ENCODE results near the gene CRCP. TPM values are rescaled to one million over a fixed set of nuclear protein-coding genes. Genes with fewer than 3 reads are reported as not detected.

Gene CRCP
- polyA plus RNA-seq, 1 donor (not counting 4 experiments of a cell fraction or from before 2014, with no cell fraction given): 25.4 TPM

DNA sequence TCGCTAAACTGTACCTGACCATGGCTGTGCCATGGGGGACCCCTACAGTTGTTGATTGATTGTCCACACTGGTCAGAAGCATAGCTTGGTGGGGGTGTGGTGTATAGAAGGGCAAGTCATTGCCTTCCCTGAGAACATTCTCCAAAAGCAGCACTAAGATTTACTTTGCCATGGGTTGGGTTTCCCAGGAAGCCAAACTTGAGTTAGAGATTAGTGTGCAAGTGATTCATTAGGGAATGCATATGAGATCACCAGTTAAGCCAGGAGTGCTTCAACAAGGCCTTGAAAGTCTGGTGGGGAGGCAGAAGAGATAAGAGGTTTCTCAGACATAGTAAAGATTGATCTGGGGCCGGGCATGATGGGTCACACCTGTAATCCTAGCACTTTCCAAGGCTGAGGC, 69.1 kb downstream of the CRCP start:
- Histone ChIP-seq H3K9ac (ENCODE audit: control insufficient read depth, extremely low read depth, insufficient read depth, low read length) (no peak overlapping the region), H3K27ac (ENCODE audit: control insufficient read depth, insufficient read depth, low read length) (no peak overlapping the region), H3K79me2 (ENCODE audit: control insufficient read depth, insufficient read depth, low read length) (no peaks in the 10 kb centered on the region), H3K9me3 (ENCODE audit: control insufficient read depth, low read depth, low read length) (no peaks in the 10 kb centered on the region), H3K4me2 (ENCODE audit: control insufficient read depth, extremely low read depth, insufficient read depth, low read depth, low read length) (no peak overlapping the region), H3K4me1 (ENCODE audit: control insufficient read depth, extremely low read depth, insufficient read depth, low read length) (no peaks in the 10 kb centered on the region), H4K20me1 (ENCODE audit: control insufficient read depth, extremely low read depth, insufficient read depth, low read length) (no peaks in the 10 kb centered on the region), H3K36me3 (ENCODE audit: control insufficient read depth in 2 of 2, extremely low read depth in 1 of 2, insufficient read depth in 2 of 2, low read length in 2 of 2) (no peaks in the 10 kb centered on the region), H3K4me3 (ENCODE audit: control insufficient read depth in 2 of 3, extremely low read depth in 1 of 3, insufficient read depth in 2 of 3, low read depth in 1 of 3, low read length in 3 of 3) (no peak overlapping the region), H3K27me3 (ENCODE audit: control insufficient read depth, extremely low read depth, insufficient read depth, low read length) (no peaks in the 10 kb centered on the region), H3K9me1 (ENCODE audit: control insufficient read depth, extremely low read depth, insufficient read depth, low read length) (no peaks in the 10 kb centered on the region), H2AFZ (ENCODE audit: control insufficient read depth, low read length) (no peak overlapping the region)
- TF ChIP-seq, protein P1, sequence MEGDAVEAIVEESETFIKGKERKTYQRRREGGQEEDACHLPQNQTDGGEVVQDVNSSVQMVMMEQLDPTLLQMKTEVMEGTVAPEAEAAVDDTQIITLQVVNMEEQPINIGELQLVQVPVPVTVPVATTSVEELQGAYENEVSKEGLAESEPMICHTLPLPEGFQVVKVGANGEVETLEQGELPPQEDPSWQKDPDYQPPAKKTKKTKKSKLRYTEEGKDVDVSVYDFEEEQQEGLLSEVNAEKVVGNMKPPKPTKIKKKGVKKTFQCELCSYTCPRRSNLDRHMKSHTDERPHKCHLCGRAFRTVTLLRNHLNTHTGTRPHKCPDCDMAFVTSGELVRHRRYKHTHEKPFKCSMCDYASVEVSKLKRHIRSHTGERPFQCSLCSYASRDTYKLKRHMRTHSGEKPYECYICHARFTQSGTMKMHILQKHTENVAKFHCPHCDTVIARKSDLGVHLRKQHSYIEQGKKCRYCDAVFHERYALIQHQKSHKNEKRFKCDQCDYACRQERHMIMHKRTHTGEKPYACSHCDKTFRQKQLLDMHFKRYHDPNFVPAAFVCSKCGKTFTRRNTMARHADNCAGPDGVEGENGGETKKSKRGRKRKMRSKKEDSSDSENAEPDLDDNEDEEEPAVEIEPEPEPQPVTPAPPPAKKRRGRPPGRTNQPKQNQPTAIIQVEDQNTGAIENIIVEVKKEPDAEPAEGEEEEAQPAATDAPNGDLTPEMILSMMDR (optimal IDR thresholded peaks at IDR 0.05 in 1 of 3, IDR thresholded peaks at IDR 0.05 in 1 of 3, conservative IDR thresholded peaks at IDR 0.05 in 1 of 3; ENCODE audit: extremely low read depth in 1 of 3, insufficient read depth in 2 of 3, low read length in 3 of 3): no peak
- no peak for TF ChIP-seq EZH2 (IDR thresholded peaks at IDR 0.05; ENCODE audit: low read length)
- FAIRE-seq (no peak), DNase-seq (ENCODE audit: low read depth, low spot score) (no peak)
- dilution Hi-C loops (cut with MboI; ENCODE audit: extremely low pct_ligation_motif_present, low sequenced_read_pairs): no loop called here

DNA sequence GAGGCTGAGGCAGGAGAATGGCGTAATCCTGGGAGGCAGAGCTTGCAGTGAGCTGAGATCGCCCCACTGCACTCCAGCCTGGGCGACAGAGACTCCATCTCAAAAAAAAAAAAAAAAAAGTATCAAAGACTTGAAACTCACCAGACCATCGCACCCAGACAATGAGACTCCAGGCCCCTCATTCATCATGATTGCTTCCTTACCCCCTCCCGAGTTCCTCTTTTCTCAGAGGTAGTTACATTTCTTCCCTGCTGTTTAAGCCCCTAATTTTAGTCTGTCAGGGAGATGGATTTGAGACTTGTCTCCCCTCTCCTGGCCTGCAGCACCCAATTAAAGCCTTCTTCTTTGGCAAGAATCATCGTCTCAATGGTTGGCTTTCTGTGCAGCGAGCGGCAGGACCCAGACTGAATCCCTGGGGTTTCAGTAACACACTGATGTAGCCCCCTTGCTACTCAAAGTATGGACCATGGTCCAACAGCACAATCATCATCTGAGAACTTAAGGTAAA, 71.1 kb downstream of the CRCP start:
- Histone ChIP-seq H3K79me2 (ENCODE audit: control insufficient read depth, insufficient read depth, low read length) (no peaks in the 10 kb centered on the region), H2AFZ (ENCODE audit: control insufficient read depth, low read length) (no peak overlapping the region), H3K4me1 (ENCODE audit: control insufficient read depth, extremely low read depth, insufficient read depth, low read length) (no peaks in the 10 kb centered on the region), H3K27ac (ENCODE audit: control insufficient read depth, insufficient read depth, low read length) (no peak overlapping the region), H3K36me3 (ENCODE audit: control insufficient read depth in 2 of 2, extremely low read depth in 1 of 2, insufficient read depth in 2 of 2, low read length in 2 of 2) (no peaks in the 10 kb centered on the region), H3K9me3 (ENCODE audit: control insufficient read depth, low read depth, low read length) (no peaks in the 10 kb centered on the region), H3K4me3 (ENCODE audit: control insufficient read depth in 2 of 3, extremely low read depth in 1 of 3, insufficient read depth in 2 of 3, low read depth in 1 of 3, low read length in 3 of 3) (no peak overlapping the region), H3K4me2 (ENCODE audit: control insufficient read depth, extremely low read depth, insufficient read depth, low read depth, low read length) (no peak overlapping the region), H3K9ac (ENCODE audit: control insufficient read depth, extremely low read depth, insufficient read depth, low read length) (no peak overlapping the region), H3K9me1 (ENCODE audit: control insufficient read depth, extremely low read depth, insufficient read depth, low read length) (no peaks in the 10 kb centered on the region), H3K27me3 (ENCODE audit: control insufficient read depth, extremely low read depth, insufficient read depth, low read length) (no peaks in the 10 kb centered on the region), H4K20me1 (ENCODE audit: control insufficient read depth, extremely low read depth, insufficient read depth, low read length) (no peaks in the 10 kb centered on the region)
- dilution Hi-C loops (cut with MboI; ENCODE audit: extremely low pct_ligation_motif_present, low sequenced_read_pairs): no loop called here
- FAIRE-seq (no peak), DNase-seq (ENCODE audit: low read depth, low spot score) (no peak)
- TF ChIP-seq, protein P1 (optimal IDR thresholded peaks at IDR 0.05 in 1 of 3, IDR thresholded peaks at IDR 0.05 in 1 of 3, conservative IDR thresholded peaks at IDR 0.05 in 1 of 3; ENCODE audit: extremely low read depth in 1 of 3, insufficient read depth in 2 of 3, low read length in 3 of 3): no peak
- no peak for TF ChIP-seq EZH2 (IDR thresholded peaks at IDR 0.05; ENCODE audit: low read length)

Measured in keratinocyte (primary cell).